AG09309 (cell line): ENCODE data around the gene RIN3.

ENCODE experiments used
- DNase-seq: peaks from one replicate; pipeline ENCODE4 v3.0.0-alpha.2; 2010; ENCODE audit warnings: low read depth
- H3K4me3 ChIP-seq: 2 replicates; pipeline ENCODE4 v1.5.1; 2011; ENCODE audit warnings: mild to moderate bottlenecking, low read depth, low read length, moderate library complexity; ENCODE audit not compliant: control insufficient read depth
- TF ChIP-seq, protein P1 (sequence below): IDR thresholded peaks from 2 replicates; pipeline ENCODE4 v1.5.1; 2011; ENCODE audit warnings: mild to moderate bottlenecking, low read depth, low read length, inconsistent platforms; ENCODE audit not compliant: insufficient read depth, control insufficient read depth; ENCODE audit errors: missing control alignments

RIN3 gene

DNA sequence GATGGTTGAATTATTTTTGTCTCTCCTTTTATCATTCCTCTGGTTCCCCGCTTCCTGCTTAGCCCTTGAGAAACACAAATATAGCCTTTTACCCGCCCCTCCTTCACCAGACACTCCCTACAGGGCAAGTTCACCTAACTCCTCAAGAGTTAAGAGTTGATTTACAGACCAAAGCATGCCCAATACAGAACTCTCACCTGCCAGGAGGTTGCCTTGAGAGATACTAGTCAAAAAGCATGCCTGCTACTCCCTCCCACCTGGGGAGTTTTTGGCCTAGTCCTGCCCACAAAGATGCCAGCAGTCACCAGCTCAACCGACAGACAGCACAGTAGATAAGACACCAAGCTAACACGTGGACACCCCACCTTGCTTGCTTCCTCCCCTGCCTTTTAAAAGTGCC, 223.6 kb downstream of the RIN3 start:
- H3K4me3 ChIP-seq = no peak overlapping the region
- DNase-seq = no peak
- TF ChIP-seq, protein P1, sequence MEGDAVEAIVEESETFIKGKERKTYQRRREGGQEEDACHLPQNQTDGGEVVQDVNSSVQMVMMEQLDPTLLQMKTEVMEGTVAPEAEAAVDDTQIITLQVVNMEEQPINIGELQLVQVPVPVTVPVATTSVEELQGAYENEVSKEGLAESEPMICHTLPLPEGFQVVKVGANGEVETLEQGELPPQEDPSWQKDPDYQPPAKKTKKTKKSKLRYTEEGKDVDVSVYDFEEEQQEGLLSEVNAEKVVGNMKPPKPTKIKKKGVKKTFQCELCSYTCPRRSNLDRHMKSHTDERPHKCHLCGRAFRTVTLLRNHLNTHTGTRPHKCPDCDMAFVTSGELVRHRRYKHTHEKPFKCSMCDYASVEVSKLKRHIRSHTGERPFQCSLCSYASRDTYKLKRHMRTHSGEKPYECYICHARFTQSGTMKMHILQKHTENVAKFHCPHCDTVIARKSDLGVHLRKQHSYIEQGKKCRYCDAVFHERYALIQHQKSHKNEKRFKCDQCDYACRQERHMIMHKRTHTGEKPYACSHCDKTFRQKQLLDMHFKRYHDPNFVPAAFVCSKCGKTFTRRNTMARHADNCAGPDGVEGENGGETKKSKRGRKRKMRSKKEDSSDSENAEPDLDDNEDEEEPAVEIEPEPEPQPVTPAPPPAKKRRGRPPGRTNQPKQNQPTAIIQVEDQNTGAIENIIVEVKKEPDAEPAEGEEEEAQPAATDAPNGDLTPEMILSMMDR = no peak

DNA sequence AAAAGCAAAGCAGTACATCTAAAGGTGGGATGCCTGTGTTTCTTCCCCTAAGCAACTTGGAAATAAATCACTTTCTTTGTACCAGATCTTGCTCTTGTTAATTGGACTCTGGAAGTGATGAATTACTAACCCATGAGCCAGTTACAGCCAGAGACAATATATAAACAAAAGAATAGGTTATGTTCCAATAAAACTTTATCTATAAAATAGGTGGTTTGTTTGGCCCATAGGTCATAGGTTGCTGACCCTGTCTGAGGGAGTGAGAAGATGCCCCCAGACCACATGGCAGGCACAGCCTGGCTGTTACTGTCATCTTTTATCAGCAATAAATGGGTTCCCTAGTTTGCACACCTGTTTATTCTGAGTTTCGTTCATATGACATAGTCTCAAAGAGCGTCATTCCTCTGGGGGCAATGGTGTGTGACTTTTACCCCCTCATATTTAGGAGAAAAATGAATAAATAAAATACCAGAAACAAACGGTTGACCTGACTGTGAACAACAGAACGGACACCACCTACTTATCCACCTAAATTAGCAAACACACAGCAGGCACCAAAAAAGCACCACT, 224.1 kb downstream of the RIN3 start:
- DNase-seq = no peak
- TF ChIP-seq, protein P1 = no peak
- no peak overlapping the region for H3K4me3 ChIP-seq
